ENCODE data around the gene ANGPTL2.
A peak's percentile ranks its signal among the peaks of the same experiment; 100 is the strongest.
"Not testable (repeated sequence)": the region's sequence is repeated elsewhere in the genome, so short reads cannot be mapped to it uniquely, and the experiment has no call there.

The ANGPTL2 gene

DNA sequence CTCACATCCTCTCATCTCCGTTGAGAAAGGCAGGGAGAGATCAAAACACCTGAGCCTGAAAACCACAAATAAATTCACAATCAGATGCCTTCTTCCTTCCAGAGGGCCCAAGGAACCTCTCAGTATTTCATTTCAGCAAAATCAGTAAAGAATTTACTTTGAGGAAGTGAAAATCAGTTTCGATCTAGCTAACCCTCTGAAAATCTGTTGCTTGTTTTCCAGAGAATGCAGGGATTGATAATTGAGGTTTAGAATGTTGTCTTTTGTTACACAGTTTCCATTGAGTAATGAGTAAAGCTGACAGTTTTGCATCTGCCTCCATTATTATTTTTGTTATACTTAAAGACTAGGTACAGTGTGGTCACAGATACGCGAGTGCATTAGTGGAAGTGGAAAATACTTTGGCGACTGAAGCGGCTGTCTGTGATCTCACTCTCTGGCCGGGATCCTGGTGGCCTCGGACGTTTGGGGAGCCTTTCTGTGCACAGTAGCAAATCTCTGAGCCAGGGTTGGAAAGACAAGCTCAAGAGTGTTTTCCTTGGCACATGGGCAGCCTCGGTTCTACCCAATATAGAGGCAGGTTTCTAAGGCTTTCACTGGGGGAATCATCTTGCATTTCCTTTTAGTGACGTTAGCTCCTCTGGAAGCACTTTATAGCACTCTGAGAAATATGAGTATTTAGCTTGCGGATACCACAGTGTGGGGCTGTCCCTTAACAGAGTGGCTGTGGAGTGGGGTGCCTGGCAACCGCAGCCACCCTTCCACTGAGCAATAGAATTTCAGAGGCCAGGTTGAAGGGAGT lies 32.2 kb upstream of the ANGPTL2 start:
- DNase-seq: peak; percentile 77

DNA sequence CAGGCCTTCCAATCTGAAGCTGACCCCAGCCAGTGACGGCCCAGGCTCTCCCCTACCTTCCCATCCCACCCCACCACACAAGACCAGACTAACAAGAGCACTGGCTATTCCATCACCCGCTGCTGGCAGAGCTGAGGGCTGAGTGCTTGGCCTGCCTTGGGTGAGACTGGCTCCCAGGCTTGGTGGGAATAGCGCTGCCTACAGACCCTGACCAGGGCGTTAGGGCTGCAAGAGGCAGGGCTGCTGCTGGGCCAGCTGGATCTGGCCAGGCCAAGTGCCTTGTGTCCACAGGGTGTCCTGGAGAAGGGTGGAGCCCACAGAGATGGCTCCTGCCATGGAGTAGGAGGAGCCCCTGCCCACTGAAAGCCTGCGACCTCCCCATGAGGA lies 31.6 kb upstream of the ANGPTL2 start:
- no peak for DNase-seq

DNA sequence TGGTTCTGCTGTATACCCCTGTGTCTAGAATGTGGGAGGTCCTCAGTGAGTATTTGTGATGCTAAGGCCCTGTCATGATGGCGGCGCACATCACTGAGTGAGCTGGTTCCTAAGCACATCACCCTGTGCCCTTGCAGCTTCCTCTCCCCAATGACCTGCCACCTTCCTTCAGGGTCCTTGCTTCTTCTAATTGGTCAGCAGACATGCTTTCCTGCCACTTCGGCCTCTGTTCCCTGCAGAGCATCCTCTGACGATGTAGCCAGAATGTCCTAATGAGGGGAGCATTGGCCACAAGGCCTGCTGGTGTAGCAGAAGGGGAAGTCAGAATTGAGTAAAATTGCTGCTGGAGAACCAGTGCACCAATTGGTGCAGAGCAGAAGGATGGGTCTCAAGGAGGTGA lies 31.1 kb upstream of the ANGPTL2 start:
- peak; percentile 39 for DNase-seq

DNA sequence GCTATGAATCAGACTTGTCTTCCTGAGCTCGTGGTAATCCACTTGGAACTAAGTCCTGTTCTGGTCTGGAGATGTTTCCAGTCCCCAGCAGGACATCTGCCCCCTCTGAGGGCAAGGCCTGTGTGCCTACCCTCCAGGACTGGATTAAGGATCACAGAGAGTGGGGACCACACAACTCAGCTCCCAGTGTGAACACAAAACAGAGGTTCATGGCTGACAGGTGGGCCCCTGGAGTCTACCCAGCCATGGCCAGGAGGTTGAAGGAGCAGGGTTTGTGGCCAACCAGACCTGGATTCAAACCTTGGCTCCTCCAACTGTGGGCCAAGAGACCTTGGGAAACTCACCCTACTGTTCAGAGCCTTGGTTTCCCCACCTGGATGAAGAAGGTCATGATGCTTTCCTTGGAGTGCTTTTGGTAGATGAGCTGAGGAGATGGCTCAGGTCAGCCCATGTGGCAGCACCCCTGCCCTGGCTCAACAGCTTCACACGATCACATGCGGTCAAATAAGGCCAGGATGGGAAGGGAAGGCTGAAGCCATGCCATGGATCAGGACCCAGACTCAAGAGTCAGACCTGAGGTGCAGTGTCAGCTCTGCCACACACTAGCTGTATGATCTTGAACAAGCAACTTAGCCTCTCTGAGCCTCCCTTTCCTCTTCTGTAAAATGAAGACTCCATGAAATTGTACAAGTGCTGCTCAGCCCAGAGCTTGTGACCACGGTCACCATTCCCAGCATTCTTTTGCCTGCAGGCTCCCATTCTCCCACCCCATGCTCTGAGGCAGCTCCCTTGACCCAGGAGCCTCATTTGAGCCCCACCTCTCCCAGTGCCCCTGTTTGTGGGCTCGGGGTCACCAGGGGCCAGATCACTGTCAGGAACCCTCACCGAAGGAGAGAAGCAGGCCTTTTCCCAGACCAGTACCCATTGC lies 27.3 kb upstream of the ANGPTL2 start:
- no peak for DNase-seq

DNA sequence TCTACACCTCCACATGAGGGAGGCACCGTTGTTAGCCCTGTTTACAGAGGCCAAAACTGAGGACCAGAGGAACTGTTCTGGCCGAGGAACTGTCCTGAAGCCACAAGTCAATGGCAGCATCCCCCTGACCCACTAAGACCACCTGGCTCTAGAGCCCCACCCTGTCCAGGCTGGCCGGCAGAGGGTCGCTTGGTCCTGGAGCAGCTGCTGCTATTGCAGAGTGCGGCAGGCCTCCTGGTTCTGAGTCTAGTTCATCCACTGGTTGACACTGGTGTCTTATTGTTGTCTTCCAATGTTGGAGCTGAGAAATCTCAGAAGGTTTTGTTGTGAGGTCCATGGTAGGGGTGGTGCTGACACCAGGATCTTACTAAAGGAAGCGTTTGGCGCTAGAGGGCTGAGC lies 26.6 kb upstream of the ANGPTL2 start:
- no peak for DNase-seq

DNA sequence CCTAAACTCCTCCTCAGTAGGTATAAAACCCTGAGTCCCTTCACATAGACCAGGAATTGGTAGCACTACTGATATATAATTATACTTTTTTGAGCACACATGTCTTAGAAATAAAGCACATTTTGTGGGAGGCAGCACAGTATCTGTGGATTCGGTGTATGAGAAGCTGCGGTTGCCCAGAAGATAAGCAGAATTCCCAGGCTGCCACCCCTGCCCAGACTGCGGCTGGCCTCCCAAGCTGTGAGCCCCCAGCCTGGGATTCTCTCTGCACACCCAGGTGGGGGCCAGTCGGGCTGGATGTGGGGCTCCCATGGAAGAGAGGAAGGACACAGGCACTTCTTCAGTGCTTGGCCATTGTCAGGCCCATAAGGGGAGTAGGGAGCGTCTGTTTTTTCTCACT lies 25.6 kb upstream of the ANGPTL2 start:
- no peak for DNase-seq

DNA sequence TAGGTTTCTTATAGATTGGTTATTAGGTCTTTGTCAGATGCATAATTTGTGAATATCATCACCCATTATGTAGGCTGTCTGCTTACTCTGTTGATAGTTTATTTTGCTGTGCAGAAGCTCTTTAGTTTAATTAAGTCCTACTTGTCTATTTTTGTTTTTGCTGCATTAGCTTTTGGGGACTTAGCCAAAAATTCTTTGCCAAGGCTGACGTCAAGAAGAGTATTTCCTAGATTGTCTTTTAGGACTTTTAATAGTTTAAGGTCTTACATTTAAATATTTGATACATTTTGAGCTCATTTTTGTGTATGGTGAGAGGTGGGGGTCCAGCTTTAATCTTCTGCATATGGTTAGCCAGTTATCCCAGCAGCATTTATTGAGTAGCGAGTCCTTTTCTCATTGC lies 24.8 kb upstream of the ANGPTL2 start:
- DNase-seq: no peak

DNA sequence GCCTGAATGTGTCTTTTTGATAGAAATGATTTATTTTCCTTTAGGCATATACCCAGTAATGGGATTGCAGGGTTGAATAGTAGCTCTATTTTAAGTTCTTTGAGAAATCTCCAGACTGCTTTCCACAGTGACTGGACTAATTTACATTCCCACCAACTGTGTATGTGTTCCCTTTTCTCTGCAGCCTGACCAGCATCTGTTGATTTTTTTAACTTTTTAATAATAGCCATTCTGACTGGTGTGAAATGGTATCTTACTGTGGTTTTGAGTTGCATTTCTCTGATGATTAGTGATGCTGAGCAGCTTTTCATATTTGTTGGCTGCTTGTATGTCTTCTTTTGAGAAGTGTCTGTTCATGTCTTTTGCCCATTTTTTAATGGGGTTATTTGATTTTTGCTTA lies 24.4 kb upstream of the ANGPTL2 start:
- DNase-seq: not testable (repeated sequence)

DNA sequence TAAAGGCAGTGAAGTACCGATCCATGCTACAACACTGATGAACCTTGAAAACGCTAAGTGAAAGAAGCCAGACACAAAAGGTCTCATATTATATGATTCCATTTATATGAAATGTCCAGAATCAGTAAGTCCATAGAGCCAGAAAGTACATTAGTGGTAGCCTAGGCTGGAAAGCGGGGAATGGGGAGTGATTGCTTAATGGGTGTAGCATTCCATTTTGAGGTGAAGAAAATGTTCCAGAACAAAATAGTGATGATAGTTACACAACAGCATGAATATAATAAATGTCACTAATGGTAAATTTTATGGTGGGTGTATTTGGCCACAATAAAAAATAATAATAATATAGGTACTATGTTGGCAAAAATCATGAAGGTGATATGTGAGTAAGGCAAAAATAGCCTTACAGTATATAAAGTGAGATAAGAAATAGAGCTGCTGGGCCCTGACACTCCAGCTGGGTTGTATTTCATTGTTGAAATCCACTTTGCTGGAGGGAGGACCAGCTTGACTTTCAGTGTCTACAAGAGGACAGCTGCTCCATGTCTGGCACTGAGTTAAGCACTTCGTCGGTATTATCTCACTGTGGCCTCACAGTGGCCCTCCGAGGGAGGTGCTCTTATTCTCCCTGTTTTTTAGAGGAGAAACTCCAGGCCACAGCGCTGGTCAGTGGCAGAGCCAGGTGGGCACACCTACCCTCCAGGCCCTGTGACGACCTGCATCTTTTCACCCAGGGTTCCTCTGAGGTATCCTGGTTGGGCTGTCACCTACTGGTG lies 22.4 kb upstream of the ANGPTL2 start:
- no peak for DNase-seq

DNA sequence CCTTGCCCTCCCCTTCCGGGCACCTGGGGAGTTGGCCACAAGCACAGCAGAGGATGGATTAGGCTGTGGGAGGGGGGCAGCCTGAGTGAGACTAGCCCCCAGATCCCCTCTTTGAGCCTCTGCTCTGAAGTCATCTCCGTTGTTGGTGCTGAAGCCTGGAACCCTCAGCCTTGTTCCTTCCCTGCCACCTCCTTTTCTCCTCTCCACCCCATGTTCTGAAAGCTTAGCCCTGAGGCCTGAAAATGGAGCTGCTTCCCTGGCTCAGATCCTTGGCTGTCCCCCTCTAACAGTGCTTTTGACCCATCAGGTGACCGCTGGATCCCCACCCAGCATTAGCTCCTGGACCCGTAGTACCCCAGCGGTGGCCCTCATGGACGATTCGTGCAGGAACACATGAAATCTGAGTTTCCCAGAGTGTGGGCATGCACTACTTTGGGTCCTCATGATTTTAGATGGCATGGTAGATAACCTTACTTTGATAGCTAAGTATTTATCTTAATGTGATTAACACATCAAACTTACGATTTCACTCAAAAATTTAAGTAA lies 21.6 kb upstream of the ANGPTL2 start:
- no peak for DNase-seq

DNA sequence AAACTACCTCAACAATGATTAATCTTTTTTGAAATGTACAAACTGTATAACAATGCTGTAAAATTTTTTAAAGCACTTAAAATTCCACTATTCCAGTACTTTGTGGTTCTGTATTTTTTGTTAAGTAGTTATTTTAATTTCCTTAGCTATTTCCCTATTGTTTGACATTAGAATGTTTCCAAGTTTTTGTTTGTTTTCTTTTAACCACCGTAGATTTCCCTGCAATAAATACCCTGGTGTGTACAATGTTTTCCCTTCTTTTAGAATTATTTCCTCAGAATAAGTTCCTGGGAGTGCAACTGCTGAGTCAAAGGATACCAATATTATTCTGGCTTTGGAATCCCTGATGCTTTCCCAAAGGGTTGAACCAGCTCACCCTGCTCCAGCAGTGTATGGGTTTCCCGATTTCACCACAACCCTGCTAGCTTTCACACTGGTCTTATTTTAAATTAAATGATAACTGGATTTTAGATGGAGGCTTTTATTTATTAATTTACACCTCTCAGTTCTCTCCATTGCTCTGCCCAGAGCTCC lies 20.6 kb upstream of the ANGPTL2 start:
- no peak for DNase-seq

DNA sequence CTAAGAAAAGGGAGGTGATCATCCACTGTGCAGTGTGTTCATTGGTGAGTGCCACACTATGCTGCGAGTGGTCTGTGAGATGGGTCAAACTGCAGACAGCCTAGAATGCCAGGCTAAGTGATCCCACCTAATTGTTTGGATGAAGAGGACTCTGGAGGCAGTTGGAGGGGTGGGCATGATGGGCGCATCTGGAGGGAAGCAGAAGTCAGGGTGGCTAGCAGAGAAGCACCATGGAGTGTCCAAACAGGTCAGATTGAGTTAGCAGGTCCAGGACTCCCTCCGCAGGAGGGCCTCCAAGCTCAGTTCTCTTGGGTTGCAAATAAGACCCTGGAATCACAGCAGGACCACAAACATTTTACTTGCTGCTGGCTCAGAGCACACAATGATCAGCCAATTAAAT lies 19.9 kb upstream of the ANGPTL2 start:
- no peak for DNase-seq

DNA sequence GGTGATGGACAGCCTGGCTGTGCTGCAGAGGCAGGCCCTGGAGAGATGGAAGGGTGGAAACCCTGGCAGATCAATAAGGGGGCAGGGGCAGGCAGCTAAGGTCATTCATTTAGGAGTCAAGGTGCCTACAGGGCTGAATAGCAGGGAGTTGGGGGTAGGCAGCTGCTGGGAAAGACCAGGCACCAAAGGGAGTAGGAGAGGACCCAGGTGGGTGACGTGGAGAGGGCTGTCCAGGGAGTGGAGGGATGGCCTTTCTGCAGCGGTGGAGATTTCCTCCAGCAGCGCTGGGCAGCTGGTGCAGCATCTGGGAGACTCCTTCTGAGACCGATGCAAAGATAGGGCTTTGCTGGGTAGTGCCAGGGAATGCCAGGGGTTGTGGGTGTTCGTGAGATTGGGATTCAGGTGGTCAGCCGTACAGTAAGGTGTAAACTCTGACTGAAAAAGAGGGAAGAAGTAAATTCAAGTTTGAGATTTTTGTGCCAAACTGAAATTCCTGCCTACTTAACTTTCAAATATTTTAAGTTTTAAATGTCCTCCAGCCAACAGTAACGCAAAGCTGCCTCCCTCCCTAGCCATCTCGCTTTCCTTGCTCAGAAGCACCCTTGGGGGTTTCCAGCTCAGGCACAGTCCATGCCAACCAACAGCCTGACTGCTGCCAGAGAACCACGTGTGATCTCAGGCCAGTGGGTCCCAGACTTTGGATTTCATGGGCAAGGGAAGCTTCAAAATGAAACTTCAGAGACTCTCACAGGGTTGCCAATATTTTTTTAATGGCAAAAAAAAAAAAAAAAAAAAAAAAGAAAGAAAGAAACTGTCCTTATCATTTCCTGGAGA lies 18.6 kb upstream of the ANGPTL2 start:
- no peak for DNase-seq

DNA sequence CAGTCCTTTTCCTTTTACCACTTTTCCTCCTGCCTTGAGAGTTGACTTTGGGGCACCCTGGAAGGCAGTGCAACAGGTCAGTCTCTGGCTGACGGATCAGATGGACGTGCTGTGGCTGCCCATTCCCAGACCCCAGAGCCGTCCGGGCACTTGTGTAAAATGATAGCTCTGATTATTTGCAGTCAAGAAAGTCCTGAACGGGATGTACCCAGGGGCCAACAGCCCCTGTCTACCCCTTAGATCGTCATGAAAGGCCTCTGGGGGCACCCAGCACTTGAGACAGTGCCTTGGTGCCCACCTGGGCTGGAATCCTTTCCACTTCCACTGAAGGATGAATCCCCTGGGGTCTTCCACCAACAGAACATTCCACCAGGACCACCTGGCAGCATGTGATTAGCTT lies 17.7 kb upstream of the ANGPTL2 start:
- DNase-seq: no peak

DNA sequence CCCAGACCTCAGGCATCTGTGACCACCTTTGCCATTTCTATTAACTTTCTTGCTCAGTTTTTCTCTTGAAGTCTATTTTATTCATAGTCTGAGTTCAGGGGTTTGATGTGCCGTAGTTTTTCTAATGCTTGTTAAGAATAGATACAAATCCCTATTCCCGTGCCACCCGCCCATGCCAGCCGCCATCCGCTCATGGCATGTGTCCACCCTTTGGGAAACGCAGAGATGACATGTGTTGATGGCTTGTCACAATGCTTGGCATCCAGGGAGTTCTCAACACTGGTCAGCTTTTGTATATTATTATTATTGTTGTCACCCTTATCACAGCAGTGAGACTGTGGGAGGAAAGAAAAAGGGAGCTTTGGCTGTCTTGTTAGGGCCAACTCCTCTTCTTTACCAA lies 17.3 kb upstream of the ANGPTL2 start:
- DNase-seq: no peak

DNA sequence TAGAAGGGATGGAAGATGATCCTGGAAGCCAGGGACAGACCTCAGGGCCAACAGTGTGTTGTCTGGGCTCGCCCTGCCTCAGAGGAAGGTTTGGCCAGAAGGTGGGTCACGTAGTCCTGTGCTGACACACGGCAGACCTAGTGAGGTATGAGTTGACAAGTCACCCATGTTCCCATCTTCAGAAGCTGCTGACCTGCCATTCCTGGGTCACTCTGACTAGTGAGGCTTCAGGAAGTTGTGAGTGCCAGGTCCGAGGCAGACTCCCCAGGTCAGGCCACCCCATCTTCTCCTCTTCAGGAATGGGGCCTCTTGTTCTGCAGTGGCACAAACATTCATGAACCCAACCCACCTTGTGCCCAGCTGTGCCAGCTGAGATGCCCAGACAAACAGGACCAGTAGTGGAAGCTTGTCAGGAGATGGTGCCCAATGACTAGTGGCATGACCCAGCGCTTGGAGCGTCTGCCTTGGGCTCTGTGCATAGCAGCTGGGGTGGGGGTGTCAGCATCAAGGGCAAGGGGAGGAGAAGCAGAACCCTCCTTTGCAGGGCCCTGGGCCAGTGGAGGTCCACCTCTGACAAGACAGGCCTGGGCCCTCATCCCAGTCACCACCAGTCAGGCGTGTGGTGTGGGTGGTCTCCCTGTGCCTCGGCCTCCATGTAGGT lies 16.8 kb upstream of the ANGPTL2 start:
- DNase-seq: no peak

DNA sequence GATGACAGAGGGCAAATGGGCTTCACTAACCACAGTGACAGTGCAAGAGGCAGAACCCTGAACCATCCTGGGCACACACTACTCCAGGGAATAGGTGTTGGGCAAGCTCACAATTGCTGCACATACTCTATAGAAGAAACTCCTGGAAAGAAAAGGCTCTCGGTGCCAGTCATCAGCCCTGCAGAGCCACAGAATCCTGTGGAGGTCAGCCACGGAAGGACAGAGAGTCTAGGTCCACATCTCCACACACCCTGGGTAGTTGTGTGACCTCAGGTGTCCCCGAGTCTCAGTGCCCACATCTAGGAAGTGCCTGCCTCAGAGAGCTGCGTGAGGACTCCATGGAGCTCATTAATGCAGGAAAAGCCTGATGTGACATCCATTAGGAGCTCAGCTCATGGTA lies 16.0 kb upstream of the ANGPTL2 start:
- DNase-seq: no peak

DNA sequence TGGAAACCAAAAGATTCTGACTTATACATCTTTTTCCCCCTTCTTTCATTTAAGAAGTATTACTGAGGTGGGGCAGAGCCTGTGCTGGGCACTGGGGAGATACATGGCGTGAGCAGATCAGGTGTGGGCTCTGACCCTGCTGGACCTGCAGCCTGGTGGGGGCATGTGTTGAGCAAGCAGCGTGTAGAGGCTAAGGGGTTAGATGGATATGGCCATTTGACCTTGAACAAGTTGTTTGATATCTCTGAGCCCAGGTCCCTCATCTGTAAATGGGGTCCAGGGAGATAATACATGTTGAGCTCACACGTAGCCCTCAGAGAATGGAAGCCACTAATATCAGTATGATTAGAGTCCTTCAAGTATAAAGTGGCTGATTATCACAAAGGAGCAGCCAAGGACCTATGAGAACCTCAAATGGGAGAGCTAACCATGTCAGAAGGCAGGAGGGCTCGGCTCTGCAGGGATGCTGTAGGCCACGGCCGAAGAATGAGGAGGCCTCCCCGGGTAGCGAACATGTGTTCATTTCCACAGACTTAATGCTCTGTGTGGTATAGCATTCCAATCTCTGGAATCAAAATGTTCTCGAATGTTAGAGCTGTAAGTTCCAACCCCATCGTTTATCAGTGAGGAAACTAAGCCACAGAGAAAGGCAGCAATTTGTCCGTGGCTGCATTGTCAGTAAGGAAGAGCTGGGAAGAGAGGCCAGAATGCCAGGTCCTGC lies 15.4 kb upstream of the ANGPTL2 start:
- no peak for DNase-seq

DNA sequence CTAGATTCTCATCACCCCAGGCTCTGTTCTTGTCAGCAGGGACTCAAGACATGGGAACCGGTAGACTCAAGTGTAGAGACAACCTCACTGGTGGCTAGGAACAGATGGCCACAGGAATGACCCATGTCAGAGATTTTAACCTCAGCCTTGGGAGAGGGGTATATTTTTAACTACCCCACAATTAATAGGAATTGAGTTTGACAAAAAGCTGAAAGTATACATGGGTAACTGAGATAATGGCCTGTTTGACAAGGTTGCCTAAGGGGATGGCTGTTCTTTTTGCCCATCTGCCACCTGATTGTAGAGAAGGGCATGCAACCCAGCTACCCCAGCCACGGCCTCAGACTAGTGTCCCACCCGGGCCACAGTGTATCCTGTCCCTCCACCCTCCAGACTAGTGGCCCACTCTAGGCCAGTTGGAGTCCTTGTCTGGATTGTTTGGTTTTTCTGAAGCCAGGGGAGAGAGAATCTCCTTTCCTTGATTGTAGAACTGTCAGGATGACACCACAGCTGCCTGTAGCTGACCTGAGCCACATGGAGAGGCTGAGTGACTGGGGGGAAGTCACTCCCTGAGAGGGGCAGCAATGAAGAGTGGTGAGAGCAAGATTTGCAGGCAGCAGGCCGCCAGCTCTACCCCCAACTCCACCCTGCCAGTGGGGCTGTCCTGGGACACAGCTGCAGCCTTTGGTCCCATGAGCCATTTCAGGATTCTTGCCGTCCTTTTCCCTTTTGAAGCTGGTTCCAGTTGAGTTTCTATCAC lies 14.6 kb upstream of the ANGPTL2 start:
- DNase-seq: no peak

Data from MV-4-11 (cell line).